Tibial artery (tissue), 4 donors: ENCODE measurements around the gene JOSD1.

Experiments used
- DNase-seq, 2 donors: peaks; one replicate each; pipeline ENCODE4 v3.0.0-alpha.2; 2019
- H3K27ac ChIP-seq, 2 donors: fragments of 200-600 bp; sonication (generic) in 1 of 2; 1 replicate in 1 of 2; 2 replicates in 1 of 2; pipeline ENCODE4 v1.5.1; 2018 to 2019; ENCODE audit warnings: mild to moderate bottlenecking in 1 of 2
- H3K27me3 ChIP-seq, 2 donors: fragments of 200-600 bp; sonication (generic) in 1 of 2; one replicate each; pipeline versions ENCODE4 v1.5.1 to v1.6.0; 2016 to 2019
- H3K36me3 ChIP-seq, 3 donors: fragments of 200-600 bp; sonication (generic) in 2 of 3; one replicate each; pipeline ENCODE4 v1.5.1; 2016 to 2019; ENCODE audit warnings: mild to moderate bottlenecking in 2 of 3
- H3K4me1 ChIP-seq, 4 donors: fragments of 200-600 bp; sonication (generic) in 2 of 4; 1 replicate in 3 of 4; 2 replicates in 1 of 4; pipeline ENCODE4 v1.5.1; 2016 to 2019
- H3K4me3 ChIP-seq, 2 donors: fragments of 200-600 bp; sonication (generic) in 1 of 2; 1 replicate in 1 of 2; 2 replicates in 1 of 2; pipeline ENCODE4 v1.5.1; 2018 to 2019; ENCODE audit warnings: mild to moderate bottlenecking in 2 of 2
- H3K9me3 ChIP-seq, 3 donors: fragments of 200-600 bp; sonication (generic) in 1 of 3; one replicate each; pipeline ENCODE4 v1.5.1; 2016 to 2019
- CTCF ChIP-seq, 2 experiments: fragments of 200-600 bp in 1 of 2; fragments of 450-650 bp in 1 of 2; IDR thresholded peaks; one replicate each; pipeline ENCODE4 v1.5.1; 2017 to 2019; ENCODE audit warnings: antibody characterized with exemption in 2 of 2, mild to moderate bottlenecking in 1 of 2, moderate library complexity in 1 of 2
- intact Hi-C: fragments of 100-400 bp; cut with DNase I; formaldehyde crosslinking; loops from one replicate; pipeline ENCODE4 v1.15.0; 2023; ENCODE audit warnings: low total_unique reads

The JOSD1 gene

GRCh38 chr22:38731703-38732161 is 31.0 kb upstream of the JOSD1 start:
- peak overlapping the region; percentile 79 to 88 for H3K27ac ChIP-seq
- peaks cover 63 to 85% (median 75%) of the 10 kb centered on the region in 3 donors for H3K36me3 ChIP-seq
- no peaks in the 10 kb centered on the region for H3K9me3 ChIP-seq
- TF ChIP-seq CTCF (IDR thresholded peaks at IDR 0.05) = no peak
- H3K4me3 ChIP-seq = no peak overlapping the region
- intact Hi-C loops = no loop called here
- peaks cover 0 to 55% (median 42%) of the 10 kb centered on the region in 4 donors for H3K4me1 ChIP-seq
- no peaks in the 10 kb centered on the region for H3K27me3 ChIP-seq
- DNase-seq = peak in 1 of 2 donors; percentile 65

- no peak overlapping the region for H3K4me3 ChIP-seq
- no peaks in the 10 kb centered on the region for H3K27me3 ChIP-seq
- DNase-seq = peak in 1 of 2 donors; percentile 63
- H3K36me3 ChIP-seq = peaks cover 62 to 85% (median 75%) of the 10 kb centered on the region in 3 donors
- H3K4me1 ChIP-seq = peaks cover 0 to 45% (median 38%) of the 10 kb centered on the region in 4 donors
- no peaks in the 10 kb centered on the region for H3K9me3 ChIP-seq
- intact Hi-C loops = no loop called here
- H3K27ac ChIP-seq = peak overlapping the region; percentile 41 to 88
- TF ChIP-seq CTCF (IDR thresholded peaks at IDR 0.05) = no peak
These were observed 29.7 kb upstream of the JOSD1 start for GRCh38 chr22:38730411-38730871.

- DNase-seq = peak in 1 of 2 donors; percentile 53
- H3K4me1 ChIP-seq = peaks cover 0 to 40% (median 36%) of the 10 kb centered on the region in 4 donors
- peak overlapping the region in 1 of 2 donors; percentile 41 for H3K27ac ChIP-seq
- H3K27me3 ChIP-seq = no peaks in the 10 kb centered on the region
- intact Hi-C loops = no loop called here
- no peaks in the 10 kb centered on the region for H3K9me3 ChIP-seq
- TF ChIP-seq CTCF (IDR thresholded peaks at IDR 0.05) = no peak
- no peak overlapping the region for H3K4me3 ChIP-seq
- peaks cover 60 to 85% (median 75%) of the 10 kb centered on the region in 3 donors for H3K36me3 ChIP-seq
These were observed 29.2 kb upstream of the JOSD1 start for GRCh38 chr22:38729946-38730345.

- H3K36me3 ChIP-seq = peaks cover 62 to 85% (median 75%) of the 10 kb centered on the region in 3 donors
- intact Hi-C loops = no loop called here
- H3K27me3 ChIP-seq = no peaks in the 10 kb centered on the region
- no peaks in the 10 kb centered on the region for H3K9me3 ChIP-seq
- H3K27ac ChIP-seq = no peak overlapping the region
- no peak overlapping the region for H3K4me3 ChIP-seq
- peak in 1 of 2 donors; percentile 61 for DNase-seq
- no peak for TF ChIP-seq CTCF (IDR thresholded peaks at IDR 0.05)
- peaks cover 0 to 31% (median 28%) of the 10 kb centered on the region in 4 donors for H3K4me1 ChIP-seq
These were observed 28.4 kb upstream of the JOSD1 start for GRCh38 chr22:38728871-38729796.

- intact Hi-C loops = no loop called here
- H3K4me3 ChIP-seq = no peak overlapping the region
- H3K4me1 ChIP-seq = peaks cover 0 to 18% (median 15%) of the 10 kb centered on the region in 4 donors
- peak overlapping the region in 1 of 2 donors; percentile 1 for H3K27ac ChIP-seq
- H3K27me3 ChIP-seq = no peaks in the 10 kb centered on the region
- H3K36me3 ChIP-seq = peaks cover 75 to 89% (median 87%) of the 10 kb centered on the region in 3 donors
- DNase-seq = peak in 1 of 2 donors; percentile 61
- H3K9me3 ChIP-seq = no peaks in the 10 kb centered on the region
- TF ChIP-seq CTCF (IDR thresholded peaks at IDR 0.05) = no peak
These were observed 27.0 kb upstream of the JOSD1 start for GRCh38 chr22:38727530-38728451.
